WTC11 (cell line): ENCODE measurements around the gene S100G.

Experiments
- CBFB ChIP-seq: sonication (generic); formaldehyde crosslinking; IDR thresholded peaks from 2 replicates; pipeline ENCODE4 v1.8.1; 2022; ENCODE audit warnings: mild to moderate bottlenecking, low read depth, missing genetic modification reagents
- TF ChIP-seq, protein P1 (sequence below): sonication (generic); formaldehyde crosslinking; IDR thresholded peaks from 2 replicates; pipeline ENCODE4 v1.8.1; 2023; ENCODE audit warnings: mild to moderate bottlenecking, moderate library complexity, missing genetic modification reagents

- TF ChIP-seq, protein P1, sequence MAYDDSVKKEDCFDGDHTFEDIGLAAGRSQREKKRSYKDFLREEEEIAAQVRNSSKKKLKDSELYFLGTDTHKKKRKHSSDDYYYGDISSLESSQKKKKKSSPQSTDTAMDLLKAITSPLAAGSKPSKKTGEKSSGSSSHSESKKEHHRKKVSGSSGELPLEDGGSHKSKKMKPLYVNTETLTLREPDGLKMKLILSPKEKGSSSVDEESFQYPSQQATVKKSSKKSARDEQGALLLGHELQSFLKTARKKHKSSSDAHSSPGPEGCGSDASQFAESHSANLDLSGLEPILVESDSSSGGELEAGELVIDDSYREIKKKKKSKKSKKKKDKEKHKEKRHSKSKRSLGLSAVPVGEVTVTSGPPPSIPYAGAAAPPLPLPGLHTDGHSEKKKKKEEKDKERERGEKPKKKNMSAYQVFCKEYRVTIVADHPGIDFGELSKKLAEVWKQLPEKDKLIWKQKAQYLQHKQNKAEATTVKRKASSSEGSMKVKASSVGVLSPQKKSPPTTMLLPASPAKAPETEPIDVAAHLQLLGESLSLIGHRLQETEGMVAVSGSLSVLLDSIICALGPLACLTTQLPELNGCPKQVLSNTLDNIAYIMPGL (CRISPR knock-in tag) = no peak
- no peak for TF ChIP-seq CBFB (CRISPR knock-in tag)
Observed at GRCh38 chrX:16678689-16679088, 28.7 kb downstream of the S100G start.
